Measurements from ENCODE around the gene TNIP2. TPM values are rescaled to one million over a fixed set of nuclear protein-coding genes. Genes with fewer than 3 reads are reported as not detected.

The TNIP2 gene
- total and polyA plus RNA-seq, 3 donors from 2014 or later: 35.1 to 108 (median 99.7) TPM

DNA sequence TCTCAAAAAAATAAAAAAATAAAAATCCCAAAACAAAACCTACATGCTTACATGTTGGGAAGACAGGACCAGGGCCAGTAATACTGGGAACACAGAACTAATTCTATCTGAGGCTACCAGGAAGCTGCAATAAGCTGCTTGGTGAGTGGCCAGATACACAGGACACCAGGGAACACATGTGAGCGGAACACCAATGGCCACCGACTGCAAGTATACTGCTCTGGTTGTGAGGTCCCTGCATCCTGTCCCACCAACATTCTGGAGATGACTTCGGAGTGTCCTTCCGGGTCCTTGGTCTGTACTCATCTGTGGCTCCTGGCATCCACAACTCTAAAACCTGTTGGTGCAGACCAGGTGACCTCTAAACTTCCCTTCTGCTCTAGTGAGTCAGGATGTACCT lies 2.7 kb downstream of the TNIP2 start:
- Histone ChIP-seq H3K9me3 (no peaks in the 10 kb centered on the region), H3K27ac (no peak overlapping the region), H3K4me1 (peaks cover 35% of the 10 kb centered on the region), H3K27me3 (no peaks in the 10 kb centered on the region), H3K4me3 (no peak overlapping the region), H3K36me3 (ENCODE audit: low read depth, missing control alignments) (no peaks in the 10 kb centered on the region)
- peak; percentile 58 for DNase-seq
- TF ChIP-seq POLR2A (IDR thresholded peaks at IDR 0.05): no peak
- TF ChIP-seq, protein P1, sequence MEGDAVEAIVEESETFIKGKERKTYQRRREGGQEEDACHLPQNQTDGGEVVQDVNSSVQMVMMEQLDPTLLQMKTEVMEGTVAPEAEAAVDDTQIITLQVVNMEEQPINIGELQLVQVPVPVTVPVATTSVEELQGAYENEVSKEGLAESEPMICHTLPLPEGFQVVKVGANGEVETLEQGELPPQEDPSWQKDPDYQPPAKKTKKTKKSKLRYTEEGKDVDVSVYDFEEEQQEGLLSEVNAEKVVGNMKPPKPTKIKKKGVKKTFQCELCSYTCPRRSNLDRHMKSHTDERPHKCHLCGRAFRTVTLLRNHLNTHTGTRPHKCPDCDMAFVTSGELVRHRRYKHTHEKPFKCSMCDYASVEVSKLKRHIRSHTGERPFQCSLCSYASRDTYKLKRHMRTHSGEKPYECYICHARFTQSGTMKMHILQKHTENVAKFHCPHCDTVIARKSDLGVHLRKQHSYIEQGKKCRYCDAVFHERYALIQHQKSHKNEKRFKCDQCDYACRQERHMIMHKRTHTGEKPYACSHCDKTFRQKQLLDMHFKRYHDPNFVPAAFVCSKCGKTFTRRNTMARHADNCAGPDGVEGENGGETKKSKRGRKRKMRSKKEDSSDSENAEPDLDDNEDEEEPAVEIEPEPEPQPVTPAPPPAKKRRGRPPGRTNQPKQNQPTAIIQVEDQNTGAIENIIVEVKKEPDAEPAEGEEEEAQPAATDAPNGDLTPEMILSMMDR (IDR thresholded peaks at IDR 0.05): no peak
- intact Hi-C loops (cut with DNase I; ENCODE audit: low total_unique reads): no loop called here
- 76 to 82% methylated on average over 4 of the region's 4 CpGs for WGBS, 2 donors

DNA sequence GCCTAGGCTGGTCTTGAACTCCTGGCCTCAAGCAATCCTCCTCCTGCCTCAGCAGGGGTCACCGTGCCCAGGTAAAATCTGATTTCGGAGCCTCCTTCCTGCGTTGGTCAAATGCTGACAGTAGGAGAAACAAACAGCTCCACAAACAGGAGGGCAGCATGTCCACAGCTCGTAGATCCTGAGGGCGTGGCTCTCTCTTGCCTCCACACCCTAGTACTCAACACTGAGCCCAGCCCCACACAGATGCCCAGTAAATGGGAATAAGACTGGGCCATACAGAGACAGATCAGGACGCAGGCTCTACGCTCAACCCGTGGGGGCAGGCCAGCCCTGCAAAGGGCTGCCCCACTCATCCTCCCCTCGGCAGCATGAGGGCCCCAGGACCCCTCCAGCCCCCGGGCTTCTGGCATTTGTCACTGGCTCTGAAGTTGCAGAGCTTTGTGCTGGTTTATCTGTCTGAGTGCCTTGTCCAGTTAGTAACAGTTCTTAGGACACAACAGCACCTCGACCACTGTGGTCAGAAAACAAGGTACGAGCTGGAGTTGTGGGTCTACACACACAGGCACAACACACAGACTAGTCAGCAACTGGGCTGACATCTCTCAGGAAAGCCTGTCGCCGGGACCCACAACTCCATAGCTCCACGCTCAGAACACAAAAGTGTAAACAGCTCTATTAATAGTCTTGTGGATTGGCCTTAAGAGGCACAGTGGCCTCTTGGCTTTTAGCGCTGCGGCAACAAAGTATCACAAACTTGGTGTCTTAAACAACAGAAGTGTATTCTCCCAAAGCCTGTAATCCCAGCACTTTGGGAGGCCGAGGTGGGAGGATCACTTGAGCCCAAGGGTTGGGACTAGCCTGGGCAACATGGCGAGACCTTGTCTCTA lies 5.2 kb downstream of the TNIP2 start:
- peaks cover 31% of the 10 kb centered on the region for H3K4me1 ChIP-seq
- H3K27ac ChIP-seq: peak overlapping the region; percentile 59 to 82
- 57 to 66% methylated on average over 10 to 19 of the region's 19 CpGs for WGBS, 2 donors
- H3K9me3 ChIP-seq: no peaks in the 10 kb centered on the region
- H3K4me3 ChIP-seq: no peak overlapping the region
- H3K36me3 ChIP-seq (ENCODE audit: low read depth, missing control alignments): no peaks in the 10 kb centered on the region
- peak; percentile 84 for DNase-seq
- TF ChIP-seq, protein P1 (IDR thresholded peaks at IDR 0.05): peak in 1 of 3 experiments; percentile 1
- no peak for TF ChIP-seq POLR2A (IDR thresholded peaks at IDR 0.05)
- no peaks in the 10 kb centered on the region for H3K27me3 ChIP-seq
- intact Hi-C loops (cut with DNase I; ENCODE audit: low total_unique reads): no loop called here

DNA sequence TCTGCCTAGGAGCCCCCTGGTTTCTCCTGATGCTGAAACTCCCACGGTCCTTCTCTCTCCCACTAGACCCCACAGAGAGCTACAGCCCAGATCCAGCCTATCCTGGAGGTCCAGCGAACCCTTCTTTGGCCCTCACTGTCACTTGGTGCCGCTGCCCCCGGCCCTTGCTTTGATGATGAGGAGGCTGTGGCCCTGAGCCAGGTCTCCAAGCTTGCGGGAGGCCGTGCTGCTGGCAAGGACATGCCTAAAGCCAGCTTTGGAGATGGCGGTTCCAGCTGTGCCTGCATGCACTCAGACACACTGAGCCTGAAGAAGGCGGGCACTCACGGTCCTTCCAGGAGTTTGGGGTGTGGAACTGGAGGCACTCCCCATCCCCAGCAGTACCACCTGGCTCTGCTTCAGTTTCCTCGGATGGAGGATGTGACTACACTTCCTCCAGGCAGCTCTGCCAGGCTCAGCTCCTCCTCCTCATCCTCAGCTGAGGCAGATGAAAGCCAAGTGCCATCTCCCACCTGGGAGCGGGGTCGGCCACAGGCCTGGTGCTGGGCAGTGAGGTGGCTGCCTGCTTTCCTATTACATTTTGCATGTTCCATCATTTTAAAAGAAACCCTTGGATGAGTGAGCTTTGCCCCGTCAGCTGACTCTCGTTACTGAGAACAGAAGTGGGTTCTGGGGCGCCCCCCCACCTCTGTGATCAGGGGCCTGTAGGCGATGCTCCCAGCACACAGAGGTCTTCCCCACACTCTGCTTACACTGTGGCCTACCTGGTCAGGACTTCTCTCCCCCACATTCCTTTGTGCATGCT lies 9.0 kb downstream of the TNIP2 start:
- Histone ChIP-seq H3K9me3 (no peaks in the 10 kb centered on the region), H3K36me3 (ENCODE audit: low read depth, missing control alignments) (no peaks in the 10 kb centered on the region), H3K4me3 (no peak overlapping the region), H3K27me3 (no peaks in the 10 kb centered on the region), H3K27ac (no peak overlapping the region), H3K4me1 (peaks cover 24% of the 10 kb centered on the region)
- TF ChIP-seq, protein P1 (IDR thresholded peaks at IDR 0.05): no peak
- no peak for TF ChIP-seq POLR2A (IDR thresholded peaks at IDR 0.05)
- WGBS, 2 donors: 84 to 85% methylated on average over 15 to 16 of the region's 16 CpGs
- no peak for DNase-seq
- intact Hi-C loops (cut with DNase I; ENCODE audit: low total_unique reads): no loop called here

DNA sequence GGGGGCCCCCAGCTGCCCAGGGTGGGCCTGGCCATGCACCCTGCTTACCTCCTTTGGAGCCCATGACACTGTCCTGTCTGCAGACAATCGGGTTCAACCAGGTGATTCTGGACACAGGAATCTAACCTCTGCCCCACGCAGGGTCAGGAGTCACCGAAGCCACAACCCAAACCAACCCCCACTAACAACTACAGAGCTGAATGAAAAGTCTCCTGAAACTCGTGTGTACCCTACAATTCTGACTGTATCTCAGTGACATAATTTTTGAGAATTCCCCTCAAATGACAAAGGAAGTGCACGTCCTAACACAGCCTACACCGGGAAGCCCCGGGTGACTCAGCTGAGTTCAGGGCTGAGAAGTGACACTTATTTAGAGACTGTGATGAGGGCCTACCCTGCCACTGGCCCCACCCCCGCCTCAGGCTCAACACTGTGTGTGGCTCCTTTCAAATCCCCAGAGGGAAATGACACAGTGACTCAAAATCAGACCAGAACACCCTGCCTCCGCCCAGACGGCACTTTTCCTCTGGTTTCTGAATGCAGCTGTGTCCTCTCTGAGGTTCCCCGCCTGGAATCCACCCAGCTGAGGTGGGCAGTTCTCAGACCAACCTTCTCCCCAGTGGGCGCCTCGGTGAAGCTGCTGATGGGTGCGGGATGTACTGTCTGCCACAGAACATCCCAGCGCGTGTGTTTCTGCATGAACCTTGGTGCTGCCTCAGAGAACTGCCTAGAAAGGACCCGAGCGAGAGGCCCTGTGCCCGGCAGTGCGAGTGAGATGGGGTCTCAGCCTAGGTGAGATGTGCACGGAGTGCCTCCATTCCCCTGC lies 9.9 kb downstream of the TNIP2 start:
- 69 to 86% methylated on average over 9 to 21 of the region's 21 CpGs for WGBS, 2 donors
- intact Hi-C loops (cut with DNase I; ENCODE audit: low total_unique reads): no loop called here
- H3K27me3 ChIP-seq: no peaks in the 10 kb centered on the region
- DNase-seq: no peak
- TF ChIP-seq, protein P1 (IDR thresholded peaks at IDR 0.05): no peak
- no peak for TF ChIP-seq POLR2A (IDR thresholded peaks at IDR 0.05)
- no peaks in the 10 kb centered on the region for H3K36me3 ChIP-seq (ENCODE audit: low read depth, missing control alignments)
- no peak overlapping the region for H3K4me3 ChIP-seq
- no peaks in the 10 kb centered on the region for H3K9me3 ChIP-seq
- H3K27ac ChIP-seq: no peak overlapping the region
- peaks cover 23% of the 10 kb centered on the region for H3K4me1 ChIP-seq
